Endothelial cell (in vitro differentiated cells): Measurements from ENCODE around the gene SLC9A6. TPM values are rescaled to one million over a fixed set of nuclear protein-coding genes. Genes with fewer than 3 reads are reported as not detected.

Source experiments
- DNase-seq: peaks from one replicate; pipeline ENCODE4 v3.0.0; 2021; ENCODE audit warnings: low spot score
- H3K27ac Mint-ChIP-seq: one replicate; pipeline ENCODE4 v1.8.0; 2021; ENCODE audit warnings: mixed read lengths, inconsistent platforms; ENCODE audit not compliant: unreplicated experiment
- H3K27me3 Mint-ChIP-seq: one replicate; pipeline ENCODE4 v1.8.0; 2021; ENCODE audit warnings: mild to moderate bottlenecking, moderate library complexity, mixed read lengths, inconsistent platforms; ENCODE audit not compliant: unreplicated experiment
- H3K36me3 Mint-ChIP-seq: one replicate; pipeline ENCODE4 v1.8.0; 2021; ENCODE audit warnings: mild to moderate bottlenecking, low read depth, mixed read lengths, inconsistent platforms; ENCODE audit not compliant: unreplicated experiment
- H3K4me1 Mint-ChIP-seq: one replicate; pipeline ENCODE4 v1.8.0; 2021; ENCODE audit warnings: mild to moderate bottlenecking, mixed read lengths, inconsistent platforms; ENCODE audit not compliant: unreplicated experiment
- H3K4me3 Mint-ChIP-seq: one replicate; pipeline ENCODE4 v1.8.0; 2021; ENCODE audit warnings: mild to moderate bottlenecking, mixed read lengths, inconsistent platforms; ENCODE audit not compliant: unreplicated experiment
- H3K9me3 Mint-ChIP-seq: one replicate; pipeline ENCODE4 v1.8.0; 2021; ENCODE audit warnings: mixed read lengths, inconsistent platforms; ENCODE audit not compliant: unreplicated experiment
- CTCF ChIP-seq: fragments of 200-600 bp; sonication (generic); IDR thresholded peaks from one replicate; pipeline ENCODE4 v1.5.0; 2021; ENCODE audit warnings: antibody characterized with exemption; ENCODE audit not compliant: unreplicated experiment
- total RNA-seq: library from RNA; stranded (reverse); fragmentation: NEBNext Ultra II Directional; extraction: Animal tissue kit (Norgen Biotek cat#: 25700); gene quantifications from one replicate; pipeline ENCODE4 v1.2.1, GENCODE V29; 2021; ENCODE audit not compliant: unreplicated experiment

The SLC9A6 gene
- total RNA-seq, 1 donor from 2014 or later: 12.2 TPM

GRCh38 chrX:136057567-136057966 is 72.3 kb downstream of the SLC9A6 start:
- no peak overlapping the region for H3K27ac Mint-ChIP-seq
- TF ChIP-seq CTCF: no peak
- no peaks in the 10 kb centered on the region for H3K9me3 Mint-ChIP-seq
- no peaks in the 10 kb centered on the region for H3K4me1 Mint-ChIP-seq
- no peaks in the 10 kb centered on the region for H3K36me3 Mint-ChIP-seq
- H3K4me3 Mint-ChIP-seq: no peak overlapping the region
- no peaks in the 10 kb centered on the region for H3K27me3 Mint-ChIP-seq
- no peak for DNase-seq

DNA sequence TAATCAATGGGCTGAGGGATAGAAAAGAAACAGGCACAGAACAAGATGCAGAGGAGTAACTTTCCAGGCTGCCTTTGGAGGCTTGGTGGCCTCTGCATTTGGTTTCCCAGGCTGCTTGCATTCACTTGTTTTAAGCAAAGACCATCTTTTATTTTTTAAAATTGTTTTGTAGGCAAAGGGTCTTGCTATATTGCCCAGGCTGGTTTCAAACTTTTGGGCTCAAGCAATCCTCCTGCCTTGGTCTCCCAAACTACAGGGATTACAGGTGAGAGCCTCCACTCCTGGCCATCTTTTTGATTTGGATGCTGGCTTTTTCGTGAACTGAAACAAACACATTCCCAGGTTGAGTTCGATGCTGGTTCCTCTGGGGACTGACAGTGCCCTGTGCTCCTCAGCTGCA is 74.1 kb downstream of the SLC9A6 start:
- Mint-ChIP-seq H3K27ac (no peak overlapping the region), H3K4me1 (peaks cover 4% of the 10 kb centered on the region), H3K4me3 (no peak overlapping the region), H3K9me3 (no peaks in the 10 kb centered on the region), H3K27me3 (no peaks in the 10 kb centered on the region), H3K36me3 (no peaks in the 10 kb centered on the region)
- TF ChIP-seq CTCF: no peak
- no peak for DNase-seq

GRCh38 chrX:136061286-136061685 is 76.1 kb downstream of the SLC9A6 start:
- Mint-ChIP-seq H3K27me3 (no peaks in the 10 kb centered on the region), H3K36me3 (no peaks in the 10 kb centered on the region)

GRCh38 chrX:136061696-136062095 is 76.5 kb downstream of the SLC9A6 start:
- H3K4me3 Mint-ChIP-seq: no peak overlapping the region
- H3K36me3 Mint-ChIP-seq: no peaks in the 10 kb centered on the region
- peaks cover 4% of the 10 kb centered on the region for H3K4me1 Mint-ChIP-seq
- TF ChIP-seq CTCF: no peak
- H3K27me3 Mint-ChIP-seq: no peaks in the 10 kb centered on the region
- no peaks in the 10 kb centered on the region for H3K9me3 Mint-ChIP-seq
- H3K27ac Mint-ChIP-seq: no peak overlapping the region
- no peak for DNase-seq

More at GRCh38 chrX:136061286-136061685, 76.1 kb downstream of the SLC9A6 start:
- H3K4me3 Mint-ChIP-seq: no peak overlapping the region
- no peaks in the 10 kb centered on the region for H3K9me3 Mint-ChIP-seq
- DNase-seq: no peak
- peaks cover 4% of the 10 kb centered on the region for H3K4me1 Mint-ChIP-seq
- H3K27ac Mint-ChIP-seq: no peak overlapping the region
- TF ChIP-seq CTCF: no peak

GRCh38 chrX:136063340-136064079 is 78.3 kb downstream of the SLC9A6 start:
- no peak for TF ChIP-seq CTCF
- Mint-ChIP-seq H3K4me3 (no peak overlapping the region), H3K9me3 (no peaks in the 10 kb centered on the region), H3K27me3 (no peaks in the 10 kb centered on the region), H3K27ac (no peak overlapping the region), H3K36me3 (no peaks in the 10 kb centered on the region), H3K4me1 (peaks cover 4% of the 10 kb centered on the region)
- DNase-seq: no peak
